Keratinocyte (primary cell): ENCODE data around the gene ANKMY1. TPM values are rescaled to one million over a fixed set of nuclear protein-coding genes. Genes with fewer than 3 reads are reported as not detected.

Source experiments
- DNase-seq: peaks from one replicate; pipeline ENCODE4 v3.0.0-alpha.2; 2011; ENCODE audit warnings: low read depth, missing footprints, low spot score
- FAIRE-seq: peaks from 2 replicates; lab custom pipeline; 2011; peaks lifted over from hg19 to GRCh38; lab: Jason Lieb, UNC
- H2AFZ ChIP-seq: 2 replicates; pipeline ENCODE4 v1.6.0; 2012; ENCODE audit warnings: low read length, control low read depth, inconsistent platforms; ENCODE audit not compliant: control insufficient read depth
- H3K27ac ChIP-seq: 2 replicates; pipeline ENCODE4 v1.5.1; 2011; ENCODE audit warnings: low read length; ENCODE audit not compliant: control insufficient read depth, insufficient read depth
- H3K27me3 ChIP-seq: 3 replicates; pipeline ENCODE4 v1.6.0; 2011; ENCODE audit warnings: low read length; ENCODE audit not compliant: control insufficient read depth, insufficient read depth; ENCODE audit errors: extremely low read depth
- H3K36me3 ChIP-seq, 2 experiments: 2 replicates in 1 of 2; 3 replicates in 1 of 2; pipeline ENCODE4 v1.5.1; 2011; ENCODE audit warnings: low read length in 2 of 2, mild to moderate bottlenecking in 1 of 2; ENCODE audit not compliant: control insufficient read depth in 2 of 2, insufficient read depth in 2 of 2; ENCODE audit errors: extremely low read depth in 1 of 2
- H3K4me1 ChIP-seq: 3 replicates; pipeline ENCODE4 v1.5.1; 2011; ENCODE audit warnings: low read length; ENCODE audit not compliant: control insufficient read depth, insufficient read depth; ENCODE audit errors: extremely low read depth
- H3K4me2 ChIP-seq: 3 replicates; pipeline ENCODE4 v1.6.0; 2011; ENCODE audit warnings: low read depth, low read length; ENCODE audit not compliant: control insufficient read depth, insufficient read depth; ENCODE audit errors: extremely low read depth
- H3K4me3 ChIP-seq, 3 experiments: fragments of 200-600 bp in 1 of 3; sonication (generic) in 1 of 3; 2 replicates in 2 of 3; 3 replicates in 1 of 3; pipeline ENCODE4 v1.5.1; 2011 to 2016; ENCODE audit warnings: low read length in 3 of 3, mild to moderate bottlenecking in 3 of 3, control low read depth in 2 of 3, inconsistent platforms in 1 of 3, low read depth in 1 of 3, mixed read lengths in 1 of 3, mixed run types in 1 of 3, moderate library complexity in 1 of 3; ENCODE audit not compliant: control insufficient read depth in 2 of 3, insufficient read depth in 2 of 3; ENCODE audit errors: extremely low read depth in 1 of 3
- H3K79me2 ChIP-seq: 2 replicates; pipeline ENCODE4 v1.6.0; 2012; ENCODE audit warnings: low read length; ENCODE audit not compliant: control insufficient read depth, insufficient read depth
- H3K9ac ChIP-seq: 3 replicates; pipeline ENCODE4 v1.6.0; 2011; ENCODE audit warnings: low read length; ENCODE audit not compliant: control insufficient read depth, insufficient read depth; ENCODE audit errors: extremely low read depth
- H3K9me1 ChIP-seq: 3 replicates; pipeline ENCODE4 v1.6.0; 2011; ENCODE audit warnings: low read length; ENCODE audit not compliant: control insufficient read depth, insufficient read depth; ENCODE audit errors: extremely low read depth
- H3K9me3 ChIP-seq: 2 replicates; pipeline ENCODE4 v1.5.1; 2012; ENCODE audit warnings: low read depth, low read length; ENCODE audit not compliant: control insufficient read depth
- H4K20me1 ChIP-seq: 3 replicates; pipeline ENCODE4 v1.6.0; 2011; ENCODE audit warnings: low read length; ENCODE audit not compliant: control insufficient read depth, insufficient read depth; ENCODE audit errors: extremely low read depth
- CTCF ChIP-seq, 3 experiments: IDR thresholded peaks in 1 of 3; conservative IDR thresholded peaks in 1 of 3; optimal IDR thresholded peaks in 1 of 3; 2 replicates in 2 of 3; 3 replicates in 1 of 3; pipeline versions ENCODE3 to v1.5.1; 2011; ENCODE audit warnings: low read length in 3 of 3, mild to moderate bottlenecking in 3 of 3, moderate library complexity in 2 of 3, control low read depth in 1 of 3, inconsistent platforms in 1 of 3; ENCODE audit not compliant: insufficient read depth in 2 of 3; ENCODE audit errors: extremely low read depth in 1 of 3
- EZH2 ChIP-seq: IDR thresholded peaks from one replicate; pipeline ENCODE4 v1.6.1; 2012; ENCODE audit warnings: inconsistent platforms, mild to moderate bottlenecking, low read length, moderate library complexity
- dilution Hi-C: fragments of 300-500 bp; cut with MboI; formaldehyde crosslinking; loops from one replicate; pipeline ENCODE4 v1.7.0; 2020; ENCODE audit warnings: low sequenced_read_pairs; ENCODE audit not compliant: extremely low pct_ligation_motif_present
- polyA plus RNA-seq, 5 experiments: library from polyadenylated mRNA; depleted of rRNA in 3 of 5; stranded (reverse) in 3 of 5; stranded (forward) in 1 of 5; unstranded in 1 of 5; fragments of >200 nt; gene quantifications; 1 replicate in 1 of 5; 2 replicates in 3 of 5; 3 replicates in 1 of 5; pipeline versions ENCODE4 v1.2.1 to v1.2.3, GENCODE V29; 2011 to 2012; ENCODE audit warnings: missing spikeins in 2 of 5, low read depth in 1 of 5, low replicate concordance in 1 of 5

Gene ANKMY1
- polyA plus RNA-seq, 1 donor (not counting 4 experiments of a cell fraction or from before 2014, with no cell fraction given) = 3.3 TPM

DNA sequence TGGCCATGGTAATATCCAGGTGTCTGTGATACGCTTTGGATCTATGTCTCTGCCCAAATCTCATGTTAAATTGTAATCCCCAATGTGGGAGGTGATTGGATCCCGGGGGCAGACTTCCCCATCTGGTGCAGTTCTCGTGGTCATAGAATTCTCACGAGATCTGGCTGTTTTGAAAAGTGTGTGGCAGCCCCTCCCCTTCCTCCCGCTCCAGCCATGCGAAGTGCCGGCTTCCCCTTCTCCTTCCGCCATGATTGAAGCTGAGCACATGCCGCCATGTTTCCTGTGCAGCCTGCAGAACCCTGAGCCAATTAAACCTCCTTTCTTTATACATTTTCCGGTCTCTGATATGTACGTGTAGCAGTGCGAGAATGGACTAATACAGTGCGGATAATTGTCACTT lies 79.9 kb downstream of the ANKMY1 start:
- no peaks in the 10 kb centered on the region for H3K36me3 ChIP-seq
- no peaks in the 10 kb centered on the region for H3K4me1 ChIP-seq
- no peak overlapping the region for H3K27ac ChIP-seq
- no peak overlapping the region for H3K9ac ChIP-seq
- H3K27me3 ChIP-seq = peaks cover 4% of the 10 kb centered on the region
- H3K4me2 ChIP-seq = no peak overlapping the region
- no peaks in the 10 kb centered on the region for H3K9me1 ChIP-seq
- no peak overlapping the region for H2AFZ ChIP-seq
- no peak for FAIRE-seq
- H3K4me3 ChIP-seq = no peak overlapping the region
- H4K20me1 ChIP-seq = no peaks in the 10 kb centered on the region
- no peaks in the 10 kb centered on the region for H3K9me3 ChIP-seq
- no peaks in the 10 kb centered on the region for H3K79me2 ChIP-seq
- dilution Hi-C loops = no loop called here
- DNase-seq = no peak
- TF ChIP-seq EZH2 (no peak), CTCF (optimal IDR thresholded peaks at IDR 0.05 in 1 of 3, IDR thresholded peaks at IDR 0.05 in 1 of 3, conservative IDR thresholded peaks at IDR 0.05 in 1 of 3; ENCODE audit: extremely low read depth in 1 of 3, insufficient read depth in 2 of 3, low read length in 3 of 3) (no peak)

DNA sequence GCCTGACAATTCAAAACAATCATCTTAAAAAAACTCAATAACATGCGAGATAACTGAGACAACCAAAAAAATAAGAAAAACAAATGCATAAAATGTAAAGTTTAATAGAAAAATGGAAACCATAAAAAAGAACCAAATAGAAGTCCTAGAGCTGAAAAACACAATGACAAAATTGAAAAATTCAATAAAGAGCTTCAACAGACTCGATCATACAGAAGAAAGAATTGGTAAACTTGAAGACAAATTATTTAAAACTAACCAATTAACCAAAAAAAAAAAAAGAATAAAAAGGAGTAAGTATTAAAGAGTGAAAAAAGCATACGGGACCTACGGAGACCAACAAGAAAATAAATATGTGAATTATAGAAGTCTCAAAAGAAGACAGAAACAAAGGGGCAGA lies 84.6 kb downstream of the ANKMY1 start:
- DNase-seq = no peak
- no peak for FAIRE-seq
- no peak overlapping the region for H3K27ac ChIP-seq
- H3K9ac ChIP-seq = no peak overlapping the region
- peaks cover 12% of the 10 kb centered on the region for H3K27me3 ChIP-seq
- H3K4me3 ChIP-seq = no peak overlapping the region
- H3K79me2 ChIP-seq = no peaks in the 10 kb centered on the region
- H3K9me1 ChIP-seq = no peaks in the 10 kb centered on the region
- TF ChIP-seq EZH2 (no peak), CTCF (optimal IDR thresholded peaks at IDR 0.05 in 1 of 3, IDR thresholded peaks at IDR 0.05 in 1 of 3, conservative IDR thresholded peaks at IDR 0.05 in 1 of 3; ENCODE audit: extremely low read depth in 1 of 3, insufficient read depth in 2 of 3, low read length in 3 of 3) (no peak)
- dilution Hi-C loops = no loop called here
- no peak overlapping the region for H2AFZ ChIP-seq
- no peak overlapping the region for H3K4me2 ChIP-seq
- H3K9me3 ChIP-seq = no peaks in the 10 kb centered on the region
- peaks cover 4% of the 10 kb centered on the region for H3K4me1 ChIP-seq
- peaks cover 5% of the 10 kb centered on the region for H4K20me1 ChIP-seq
- H3K36me3 ChIP-seq = no peaks in the 10 kb centered on the region
